ENCODE data around the gene FAM83F. TPM values are rescaled to one million over a fixed set of nuclear protein-coding genes. Genes with fewer than 3 reads are reported as not detected.

The FAM83F gene
- total RNA-seq, 1 donor = not detected

DNA sequence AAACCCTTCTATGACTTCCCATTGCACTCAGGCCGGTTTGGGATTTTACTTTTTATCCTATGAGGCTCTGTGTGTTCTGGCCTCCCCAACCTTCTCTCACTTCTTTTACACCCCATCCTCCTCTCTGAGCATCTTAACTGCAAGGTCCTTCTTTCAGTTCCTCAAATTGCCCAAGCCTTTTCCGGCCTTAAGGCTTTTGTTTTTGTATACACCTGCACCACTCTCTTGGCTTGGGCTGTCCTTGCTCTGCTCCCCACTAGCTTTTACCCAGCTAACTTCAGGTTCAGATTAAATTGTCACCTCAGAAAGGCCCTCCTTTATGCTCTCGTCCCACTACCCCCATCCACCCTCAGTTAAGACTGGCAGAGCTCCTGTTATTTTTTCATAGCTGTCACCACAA lies 55.5 kb downstream of the FAM83F start:
- Histone ChIP-seq H3K4me3 (ENCODE audit: insufficient read depth, low read length) (no peak overlapping the region), H3K4me1 (ENCODE audit: insufficient read depth, low read length) (peaks cover 4% of the 10 kb centered on the region), H3K27ac (ENCODE audit: low read depth, low read length) (no peak overlapping the region), H3K36me3 (ENCODE audit: insufficient read depth, low read length) (no peaks in the 10 kb centered on the region), H4K20me1 (ENCODE audit: insufficient read depth, low read length) (peaks cover 33% of the 10 kb centered on the region), H3K9me3 (ENCODE audit: low read depth, low read length) (no peaks in the 10 kb centered on the region), H3K4me2 (ENCODE audit: insufficient read depth, low read length) (no peak overlapping the region), H3K27me3 (ENCODE audit: insufficient read depth, low read length) (no peaks in the 10 kb centered on the region), H2AFZ (ENCODE audit: low read length) (no peak overlapping the region), H3K79me2 (ENCODE audit: insufficient read depth, low read length) (peaks cover 26% of the 10 kb centered on the region)
- TF ChIP-seq, protein P1, sequence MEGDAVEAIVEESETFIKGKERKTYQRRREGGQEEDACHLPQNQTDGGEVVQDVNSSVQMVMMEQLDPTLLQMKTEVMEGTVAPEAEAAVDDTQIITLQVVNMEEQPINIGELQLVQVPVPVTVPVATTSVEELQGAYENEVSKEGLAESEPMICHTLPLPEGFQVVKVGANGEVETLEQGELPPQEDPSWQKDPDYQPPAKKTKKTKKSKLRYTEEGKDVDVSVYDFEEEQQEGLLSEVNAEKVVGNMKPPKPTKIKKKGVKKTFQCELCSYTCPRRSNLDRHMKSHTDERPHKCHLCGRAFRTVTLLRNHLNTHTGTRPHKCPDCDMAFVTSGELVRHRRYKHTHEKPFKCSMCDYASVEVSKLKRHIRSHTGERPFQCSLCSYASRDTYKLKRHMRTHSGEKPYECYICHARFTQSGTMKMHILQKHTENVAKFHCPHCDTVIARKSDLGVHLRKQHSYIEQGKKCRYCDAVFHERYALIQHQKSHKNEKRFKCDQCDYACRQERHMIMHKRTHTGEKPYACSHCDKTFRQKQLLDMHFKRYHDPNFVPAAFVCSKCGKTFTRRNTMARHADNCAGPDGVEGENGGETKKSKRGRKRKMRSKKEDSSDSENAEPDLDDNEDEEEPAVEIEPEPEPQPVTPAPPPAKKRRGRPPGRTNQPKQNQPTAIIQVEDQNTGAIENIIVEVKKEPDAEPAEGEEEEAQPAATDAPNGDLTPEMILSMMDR (IDR thresholded peaks at IDR 0.05; ENCODE audit: extremely low read depth, low read depth, low read length) = no peak
- no peak for DNase-seq (ENCODE audit: insufficient read length, low spot score, missing footprints)

DNA sequence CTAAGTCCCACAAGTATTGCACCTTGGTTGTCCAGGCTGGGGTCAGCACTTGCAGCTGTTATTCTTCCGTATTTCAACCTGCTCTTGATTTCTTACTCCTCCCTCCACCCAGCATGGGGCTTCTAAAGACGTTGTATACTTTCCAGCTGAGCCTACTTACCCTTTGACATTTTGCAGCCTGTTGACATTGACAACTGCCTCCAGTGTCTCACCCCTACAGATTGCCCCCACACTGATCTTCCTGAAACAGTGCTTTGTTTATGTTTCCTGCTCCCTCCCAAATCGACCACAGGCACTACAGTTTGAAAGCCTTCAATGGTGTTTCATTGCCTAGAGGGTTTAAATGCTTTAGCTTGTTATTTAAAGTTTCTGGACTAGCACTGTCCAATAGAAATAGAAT lies 56.6 kb downstream of the FAM83F start:
- TF ChIP-seq, protein P1 (IDR thresholded peaks at IDR 0.05; ENCODE audit: extremely low read depth, low read depth, low read length) = no peak

DNA sequence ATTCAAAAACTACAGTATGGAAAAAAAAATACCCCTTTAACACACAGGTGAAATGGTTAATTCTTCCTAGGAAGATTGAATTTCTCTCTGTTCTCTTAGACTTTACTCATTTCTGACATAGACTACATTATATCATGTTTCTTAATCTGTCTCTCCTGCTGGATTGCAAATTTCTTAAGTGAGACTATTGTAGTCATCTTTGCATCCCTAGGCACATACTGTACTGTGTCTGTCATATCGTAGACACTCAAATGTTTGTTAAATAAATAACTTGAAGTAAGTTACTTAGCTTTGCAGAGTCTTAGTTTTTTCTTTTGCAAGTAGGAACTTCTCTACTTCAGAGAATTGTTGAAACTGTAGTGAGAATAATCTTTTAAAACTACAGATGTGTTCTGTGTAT lies 58.7 kb downstream of the FAM83F start:
- no peak overlapping the region for H3K27ac ChIP-seq (ENCODE audit: low read depth, low read length)
- H3K4me2 ChIP-seq (ENCODE audit: insufficient read depth, low read length) = no peak overlapping the region
- TF ChIP-seq, protein P1 (IDR thresholded peaks at IDR 0.05; ENCODE audit: extremely low read depth, low read depth, low read length) = no peak
- peaks cover 17% of the 10 kb centered on the region for H3K79me2 ChIP-seq (ENCODE audit: insufficient read depth, low read length)
- H2AFZ ChIP-seq (ENCODE audit: low read length) = no peak overlapping the region
- H3K4me3 ChIP-seq (ENCODE audit: insufficient read depth, low read length) = no peak overlapping the region
- no peaks in the 10 kb centered on the region for H3K4me1 ChIP-seq (ENCODE audit: insufficient read depth, low read length)
- peaks cover under 1% of the 10 kb centered on the region for H3K27me3 ChIP-seq (ENCODE audit: insufficient read depth, low read length)
- H3K36me3 ChIP-seq (ENCODE audit: insufficient read depth, low read length) = no peaks in the 10 kb centered on the region
- no peaks in the 10 kb centered on the region for H3K9me3 ChIP-seq (ENCODE audit: low read depth, low read length)
- no peak for DNase-seq (ENCODE audit: insufficient read length, low spot score, missing footprints)
- peaks cover 51% of the 10 kb centered on the region for H4K20me1 ChIP-seq (ENCODE audit: insufficient read depth, low read length)

More for the DNA sequence above, 56.6 kb downstream of the FAM83F start:
- Histone ChIP-seq H3K4me2 (ENCODE audit: insufficient read depth, low read length) (no peak overlapping the region), H3K79me2 (ENCODE audit: insufficient read depth, low read length) (peaks cover 21% of the 10 kb centered on the region), H3K27me3 (ENCODE audit: insufficient read depth, low read length) (no peaks in the 10 kb centered on the region), H3K4me1 (ENCODE audit: insufficient read depth, low read length) (no peaks in the 10 kb centered on the region), H4K20me1 (ENCODE audit: insufficient read depth, low read length) (peaks cover 43% of the 10 kb centered on the region), H3K36me3 (ENCODE audit: insufficient read depth, low read length) (no peaks in the 10 kb centered on the region), H3K27ac (ENCODE audit: low read depth, low read length) (no peak overlapping the region), H2AFZ (ENCODE audit: low read length) (no peak overlapping the region), H3K4me3 (ENCODE audit: insufficient read depth, low read length) (no peak overlapping the region), H3K9me3 (ENCODE audit: low read depth, low read length) (no peaks in the 10 kb centered on the region)
- no peak for DNase-seq (ENCODE audit: insufficient read length, low spot score, missing footprints)

DNA sequence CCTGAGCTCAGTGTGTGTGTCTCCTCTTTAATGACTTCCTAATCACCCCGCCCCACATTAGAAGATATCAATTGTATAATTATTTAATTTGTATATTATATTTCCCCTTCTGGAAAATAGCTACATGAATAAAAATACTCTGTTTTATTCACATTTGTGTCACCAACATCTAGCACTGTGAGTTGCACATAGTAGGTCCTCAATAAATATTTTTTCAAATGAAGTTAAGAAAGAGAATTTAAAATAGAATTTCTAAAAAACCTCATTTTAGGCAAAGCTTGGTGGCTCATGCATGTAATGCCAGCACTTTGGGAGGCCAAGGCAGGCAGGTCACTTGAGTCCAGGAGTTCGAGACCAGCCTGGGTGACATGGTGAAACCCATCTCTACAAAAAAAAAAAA lies 59.7 kb downstream of the FAM83F start:
- no peak overlapping the region for H3K27ac ChIP-seq (ENCODE audit: low read depth, low read length)

More for the DNA sequence above, 59.7 kb downstream of the FAM83F start:
- TF ChIP-seq, protein P1 (IDR thresholded peaks at IDR 0.05; ENCODE audit: extremely low read depth, low read depth, low read length) = no peak
- DNase-seq (ENCODE audit: insufficient read length, low spot score, missing footprints) = no peak
- Histone ChIP-seq H3K79me2 (ENCODE audit: insufficient read depth, low read length) (peaks cover 15% of the 10 kb centered on the region), H4K20me1 (ENCODE audit: insufficient read depth, low read length) (peaks cover 50% of the 10 kb centered on the region), H3K4me1 (ENCODE audit: insufficient read depth, low read length) (no peaks in the 10 kb centered on the region), H3K4me2 (ENCODE audit: insufficient read depth, low read length) (no peak overlapping the region), H3K9me3 (ENCODE audit: low read depth, low read length) (no peaks in the 10 kb centered on the region), H2AFZ (ENCODE audit: low read length) (no peak overlapping the region), H3K27me3 (ENCODE audit: insufficient read depth, low read length) (peaks cover 4% of the 10 kb centered on the region), H3K36me3 (ENCODE audit: insufficient read depth, low read length) (no peaks in the 10 kb centered on the region), H3K4me3 (ENCODE audit: insufficient read depth, low read length) (no peak overlapping the region)

Measured in osteoblast (primary cell).